C4-2B (cell line): ENCODE measurements around the gene KDM4F.
A peak's percentile ranks its signal among the peaks of the same experiment; 100 is the strongest.

ENCODE experiments used
- H3K27ac ChIP-seq: fragments of 450-650 bp; 2 replicates; pipeline ENCODE4 v1.5.1; 2017
- CTCF ChIP-seq: fragments of 450-650 bp; conservative IDR thresholded peaks from 2 replicates; pipeline ENCODE4 v1.5.1; 2017; ENCODE audit warnings: mild to moderate bottlenecking
- ZFX ChIP-seq: fragments of 450-650 bp; IDR thresholded peaks from 2 replicates; pipeline ENCODE4 v1.6.1; 2017

KDM4F gene

GRCh38 chr11:95092549-95093324, 43.5 kb downstream of the KDM4F start:
- peak overlapping the region; percentile 99 for H3K27ac ChIP-seq
- TF ChIP-seq ZFX (no peak), CTCF (peak; percentile 51)

- TF ChIP-seq ZFX (no peak), CTCF (no peak)
- no peak overlapping the region for H3K27ac ChIP-seq
These were observed 44.3 kb downstream of the KDM4F start for GRCh38 chr11:95093548-95093947.

GRCh38 chr11:95095858-95096587, 46.8 kb downstream of the KDM4F start:
- TF ChIP-seq ZFX (no peak), CTCF (no peak)
- no peak overlapping the region for H3K27ac ChIP-seq

- H3K27ac ChIP-seq, result no peak overlapping the region
These were observed 48.0 kb downstream of the KDM4F start for GRCh38 chr11:95097209-95097608.

GRCh38 chr11:95098826-95099225, 49.6 kb downstream of the KDM4F start:
- H3K27ac ChIP-seq, result no peak overlapping the region
- TF ChIP-seq ZFX, result no peak
- no peak for TF ChIP-seq CTCF

More at GRCh38 chr11:95097209-95097608, 48.0 kb downstream of the KDM4F start:
- TF ChIP-seq CTCF (no peak), ZFX (no peak)

GRCh38 chr11:95100191-95100648, 51.0 kb downstream of the KDM4F start:
- no peak overlapping the region for H3K27ac ChIP-seq
- TF ChIP-seq ZFX (no peak), CTCF (no peak)
